MCF 10A (cell line): ENCODE data around the gene GPR89B. TPM values are rescaled to one million over a fixed set of nuclear protein-coding genes. Genes with fewer than 3 reads are reported as not detected.
"Not testable (repeated sequence)": the region's sequence is repeated elsewhere in the genome, so short reads cannot be mapped to it uniquely, and the experiment has no call there.

Experiments used
- BruUV-seq: library from RNA; stranded (reverse); fragments of 400-500 nt; replicated peaks from 2 replicates; lab custom pipeline; 2021; lab: Mats Ljungman, UMichigan
- CTCF ChIA-PET: fragments of 300-600 bp; sonication (Branson Sonifier 250); formaldehyde crosslinking; extraction: SDS; loops from one replicate; lab custom pipeline; 2021; ENCODE audit warnings: antibody characterized with exemption, inconsistent platforms; lab: Yijun Ruan, JAX
- POLR2A ChIA-PET: fragments of 300-600, 350-650 bp; sonication (Branson Sonifier 250); formaldehyde crosslinking; extraction: SDS; loops from one replicate; lab custom pipeline; 2020; ENCODE audit warnings: antibody characterized with exemption, inconsistent platforms; lab: Yijun Ruan, JAX
- DNase-seq: peaks from one replicate; pipeline ENCODE4 v3.0.0-alpha.2; 2018; ENCODE audit not compliant: unreplicated experiment
- H3K27ac Mint-ChIP-seq: one replicate; pipeline ENCODE4 v1.8.0; 2022; ENCODE audit warnings: mild to moderate bottlenecking, low read depth, mixed read lengths; ENCODE audit not compliant: unreplicated experiment
- H3K27me3 Mint-ChIP-seq: one replicate; pipeline ENCODE4 v1.8.0; 2022; ENCODE audit warnings: mixed read lengths; ENCODE audit not compliant: insufficient read depth, unreplicated experiment
- H3K36me3 Mint-ChIP-seq: one replicate; pipeline ENCODE4 v1.8.0; 2022; ENCODE audit warnings: mild to moderate bottlenecking, moderate library complexity, mixed read lengths; ENCODE audit not compliant: insufficient read depth, unreplicated experiment
- H3K4me1 Mint-ChIP-seq: one replicate; pipeline ENCODE4 v1.8.0; 2022; ENCODE audit warnings: mixed read lengths; ENCODE audit not compliant: insufficient read depth, unreplicated experiment
- H3K4me3 Mint-ChIP-seq: one replicate; pipeline ENCODE4 v1.8.0; 2022; ENCODE audit warnings: mild to moderate bottlenecking, moderate library complexity, mixed read lengths; ENCODE audit not compliant: unreplicated experiment
- H3K9me3 Mint-ChIP-seq: one replicate; pipeline ENCODE4 v1.8.0; 2022; ENCODE audit warnings: mixed read lengths; ENCODE audit not compliant: unreplicated experiment
- CTCF ChIP-seq: fragments of 200-600 bp; IDR thresholded peaks from one replicate; pipeline ENCODE4 v1.8.0; 2022; ENCODE audit warnings: antibody characterized with exemption, mild to moderate bottlenecking; ENCODE audit not compliant: unreplicated experiment
- intact Hi-C: fragments of 100-400 bp; cut with micrococcal nuclease; formaldehyde crosslinking; loops from 2 replicates; pipeline ENCODE4 v1.14.1; 2022
- total RNA-seq: library from RNA; stranded (reverse); gene quantifications from 2 replicates; pipeline ENCODE4 v1.2.3, GENCODE V29; 2022

GPR89B gene
- total RNA-seq, 1 experiment from 2014 or later, result 31.9 TPM

- no peak for DNase-seq
- no peak for TF ChIP-seq CTCF
- ChIA-PET POLR2A (interaction anchor here (0.6 to 0.7 kb wide), 2 partner anchors 11 to 1030 kb away, joined by 3 read pairs; no protein-coding TSS in a partner anchor), CTCF (interaction anchor here (0.6 to 1.0 kb wide), 3 partner anchors 11 to 645 kb away, joined by 3 read pairs; no protein-coding TSS in a partner anchor)
- Mint-ChIP-seq H3K9me3 (no peaks in the 10 kb centered on the region), H3K27me3 (peaks cover 24% of the 10 kb centered on the region), H3K27ac (no peak overlapping the region), H3K4me3 (no peak overlapping the region), H3K36me3 (no peaks in the 10 kb centered on the region), H3K4me1 (no peaks in the 10 kb centered on the region)
- no TSS peak for BruUV-seq
- intact Hi-C loops, result no loop called here
These were observed 8.3 kb upstream of the GPR89B start for GRCh38 chr1:147919896-147920295.

- H3K36me3 Mint-ChIP-seq, result no peaks in the 10 kb centered on the region
- no peak for DNase-seq
- no peak for TF ChIP-seq CTCF
- no peak overlapping the region for H3K4me3 Mint-ChIP-seq
- BruUV-seq, result no TSS peak
- CTCF ChIA-PET, result interaction anchor here (0.6 kb wide), 1 partner anchor 172 kb away, joined by 3 read pairs; no protein-coding TSS in a partner anchor
- intact Hi-C loops, result no loop called here
- POLR2A ChIA-PET, result interaction anchor here (0.5 kb wide), 1 partner anchor 699 kb away, joined by 3 read pairs; the partner anchor contains the start of gene FMO5
- no peaks in the 10 kb centered on the region for H3K4me1 Mint-ChIP-seq
- no peaks in the 10 kb centered on the region for H3K9me3 Mint-ChIP-seq
- H3K27me3 Mint-ChIP-seq, result no peaks in the 10 kb centered on the region
- H3K27ac Mint-ChIP-seq, result no peak overlapping the region
These were observed 3.4 kb upstream of the GPR89B start for GRCh38 chr1:147924813-147925212.

GRCh38 chr1:147927215-147927614, 1.0 kb upstream of the GPR89B start:
- intact Hi-C loops, DNase-seq, H3K27me3 Mint-ChIP-seq, H3K36me3 Mint-ChIP-seq, BruUV-seq, POLR2A ChIA-PET, H3K4me3 Mint-ChIP-seq, H3K27ac Mint-ChIP-seq, H3K9me3 Mint-ChIP-seq, CTCF ChIA-PET: not testable (repeated sequence)
- H3K4me1 Mint-ChIP-seq, result peaks cover 15% of the 10 kb centered on the region

- POLR2A ChIA-PET, H3K9me3 Mint-ChIP-seq, H3K4me3 Mint-ChIP-seq, intact Hi-C loops, CTCF ChIA-PET, H3K27ac Mint-ChIP-seq, H3K36me3 Mint-ChIP-seq, H3K27me3 Mint-ChIP-seq, DNase-seq, BruUV-seq: not testable (repeated sequence)
- peaks cover 15% of the 10 kb centered on the region for H3K4me1 Mint-ChIP-seq
These were observed 531 bp upstream of the GPR89B start for GRCh38 chr1:147927689-147928088.

GRCh38 chr1:147931137-147931536, 2.9 kb downstream of the GPR89B start:
- BruUV-seq, POLR2A ChIA-PET, intact Hi-C loops, H3K4me3 Mint-ChIP-seq, H3K27ac Mint-ChIP-seq, DNase-seq, H3K9me3 Mint-ChIP-seq, H3K27me3 Mint-ChIP-seq: not testable (repeated sequence)
- Mint-ChIP-seq H3K36me3 (peaks cover 12% of the 10 kb centered on the region), H3K4me1 (peaks cover 15% of the 10 kb centered on the region)
- CTCF ChIA-PET, result interaction anchor here (0.9 kb wide), 1 partner anchor 11 kb away, joined by 3 read pairs; no protein-coding TSS in a partner anchor

GRCh38 chr1:147935296-147935695, 7.1 kb downstream of the GPR89B start:
- peaks cover 26% of the 10 kb centered on the region for H3K36me3 Mint-ChIP-seq

GRCh38 chr1:147940456-147940855, 12.2 kb downstream of the GPR89B start:
- H3K4me3 Mint-ChIP-seq, H3K27ac Mint-ChIP-seq, H3K27me3 Mint-ChIP-seq, CTCF ChIA-PET, H3K9me3 Mint-ChIP-seq, BruUV-seq, H3K4me1 Mint-ChIP-seq, POLR2A ChIA-PET, intact Hi-C loops, DNase-seq: not testable (repeated sequence)
- H3K36me3 Mint-ChIP-seq, result peaks cover 14% of the 10 kb centered on the region

More at GRCh38 chr1:147935296-147935695, 7.1 kb downstream of the GPR89B start:
- H3K4me3 Mint-ChIP-seq, H3K9me3 Mint-ChIP-seq, CTCF ChIA-PET, DNase-seq, POLR2A ChIA-PET, BruUV-seq, intact Hi-C loops, H3K27me3 Mint-ChIP-seq, H3K27ac Mint-ChIP-seq: not testable (repeated sequence)
- H3K4me1 Mint-ChIP-seq, result peaks cover 11% of the 10 kb centered on the region

- intact Hi-C loops, H3K9me3 Mint-ChIP-seq, DNase-seq, H3K27ac Mint-ChIP-seq, H3K27me3 Mint-ChIP-seq, H3K4me1 Mint-ChIP-seq, CTCF ChIA-PET, POLR2A ChIA-PET, H3K4me3 Mint-ChIP-seq, BruUV-seq: not testable (repeated sequence)
- H3K36me3 Mint-ChIP-seq, result peaks cover 13% of the 10 kb centered on the region
These were observed 14.3 kb downstream of the GPR89B start for GRCh38 chr1:147942563-147942962.
